HL-60/S4 treated with phorbol 12-myristate 13-acetate at 8.2 ng/mL for 4 days and 3 days (cell line): ENCODE results near the gene ARID4B.
"Not testable (repeated sequence)": the region's sequence is repeated elsewhere in the genome, so short reads cannot be mapped to it uniquely, and the experiment has no call there.

ENCODE experiments used
- in situ Hi-C: fragments of 300-500 bp; cut with MboI; formaldehyde crosslinking; loops from 2 replicates; pipeline ENCODE4 v1.15.0; 2022; ENCODE audit warnings: low sequenced_read_pairs

Gene ARID4B

GRCh38 chr1:235275836-235276235 is 52.1 kb downstream of the ARID4B start:
- in situ Hi-C loops = no loop called here

- in situ Hi-C loops = no loop called here
Observed at GRCh38 chr1:235275223-235275622, 52.8 kb downstream of the ARID4B start.

- in situ Hi-C loops = no loop called here
Observed at GRCh38 chr1:235272851-235273250, 55.1 kb downstream of the ARID4B start.

DNA sequence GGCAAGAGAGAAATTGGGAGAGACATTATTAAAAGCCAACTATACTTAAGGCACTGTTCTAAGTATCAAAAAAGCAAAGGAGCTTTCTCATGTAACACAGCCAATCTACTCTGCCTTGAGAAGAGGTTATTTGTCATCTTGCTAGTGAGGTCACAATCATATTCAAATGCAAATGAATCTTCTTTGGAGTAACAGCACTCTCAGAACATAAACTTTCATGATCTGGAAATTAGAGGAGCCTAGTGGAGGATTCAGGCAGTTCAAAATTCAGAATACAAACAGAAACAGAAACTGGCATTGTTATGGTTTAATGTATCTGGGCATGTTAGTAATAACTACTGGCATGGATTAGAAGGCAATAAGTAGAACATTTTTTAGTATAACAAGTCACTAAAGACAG is 57.4 kb downstream of the ARID4B start:
- in situ Hi-C loops = no loop called here

- in situ Hi-C loops = not testable (repeated sequence)
Observed at GRCh38 chr1:235269990-235270389, 58.0 kb downstream of the ARID4B start.

- in situ Hi-C loops = no loop called here
Observed at GRCh38 chr1:235268379-235269125, 59.4 kb downstream of the ARID4B start.

- in situ Hi-C loops = no loop called here
Observed at GRCh38 chr1:235266967-235267366, 61.0 kb downstream of the ARID4B start.

DNA sequence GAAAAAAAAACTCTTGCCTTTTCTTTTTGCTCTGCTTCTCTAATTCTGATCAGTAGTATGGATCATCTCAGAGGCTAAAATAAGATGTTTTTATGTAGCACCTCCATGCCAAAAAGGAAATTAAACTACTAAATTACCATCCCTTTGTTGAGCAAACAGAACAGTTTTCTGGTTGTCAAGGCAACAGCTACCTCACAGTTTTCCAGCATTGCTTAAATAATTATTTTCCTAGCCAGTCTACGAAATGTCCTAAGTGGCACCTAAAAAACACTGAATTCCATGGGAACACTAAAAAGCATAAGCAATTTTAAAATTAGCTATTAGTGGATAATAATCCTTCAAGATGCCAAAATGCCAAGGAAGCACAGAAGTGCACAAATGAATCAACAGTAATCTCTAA is 61.7 kb downstream of the ARID4B start:
- in situ Hi-C loops = no loop called here

DNA sequence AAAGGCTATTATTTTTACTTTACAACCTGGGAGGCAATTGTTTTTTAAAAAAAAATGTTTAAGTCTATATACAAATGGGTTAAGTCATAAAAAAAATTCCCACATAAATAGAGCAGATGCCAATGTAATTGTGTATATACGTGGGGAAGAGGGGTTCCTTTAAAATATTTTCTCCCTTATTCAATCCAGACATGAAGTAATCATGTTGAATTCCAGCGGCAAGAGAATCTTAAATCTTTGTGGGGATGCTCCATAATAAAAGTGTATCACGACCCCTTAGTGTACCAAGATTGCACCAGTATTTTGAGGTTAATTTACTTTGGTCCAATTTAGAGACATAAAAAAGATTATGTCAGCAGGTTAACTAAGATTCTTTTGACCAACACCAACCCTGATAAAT is 62.1 kb downstream of the ARID4B start:
- in situ Hi-C loops = no loop called here

GRCh38 chr1:235264327-235264726 is 63.7 kb downstream of the ARID4B start:
- in situ Hi-C loops = no loop called here

GRCh38 chr1:235262539-235262938 is 65.4 kb downstream of the ARID4B start:
- in situ Hi-C loops = no loop called here

GRCh38 chr1:235261243-235261642 is 66.7 kb downstream of the ARID4B start:
- in situ Hi-C loops = no loop called here

- in situ Hi-C loops = no loop called here
Observed at GRCh38 chr1:235259133-235259778, 68.7 kb downstream of the ARID4B start.

DNA sequence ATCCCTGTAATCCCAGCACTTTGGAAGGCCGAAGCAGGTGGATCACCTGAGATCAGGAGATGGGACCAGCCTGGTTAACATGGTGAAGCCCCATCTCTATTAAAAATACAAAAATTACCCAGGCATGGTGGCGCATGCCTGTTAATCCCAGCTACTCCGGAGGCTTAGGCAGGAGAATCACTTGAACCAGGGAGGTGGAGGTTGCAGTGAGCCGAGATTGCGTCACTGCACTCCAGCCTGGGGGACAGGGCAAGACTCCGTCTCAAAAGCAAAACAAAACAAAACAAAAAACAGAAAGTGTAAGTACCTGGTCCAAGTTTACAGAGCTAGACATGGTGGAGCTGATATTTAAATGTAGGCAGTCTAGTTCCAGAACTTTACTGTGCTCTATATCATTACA is 69.9 kb downstream of the ARID4B start:
- in situ Hi-C loops = not testable (repeated sequence)

GRCh38 chr1:235254721-235255120 is 73.3 kb downstream of the ARID4B start:
- in situ Hi-C loops = no loop called here

GRCh38 chr1:235253219-235253962 is 74.6 kb downstream of the ARID4B start:
- in situ Hi-C loops = no loop called here

DNA sequence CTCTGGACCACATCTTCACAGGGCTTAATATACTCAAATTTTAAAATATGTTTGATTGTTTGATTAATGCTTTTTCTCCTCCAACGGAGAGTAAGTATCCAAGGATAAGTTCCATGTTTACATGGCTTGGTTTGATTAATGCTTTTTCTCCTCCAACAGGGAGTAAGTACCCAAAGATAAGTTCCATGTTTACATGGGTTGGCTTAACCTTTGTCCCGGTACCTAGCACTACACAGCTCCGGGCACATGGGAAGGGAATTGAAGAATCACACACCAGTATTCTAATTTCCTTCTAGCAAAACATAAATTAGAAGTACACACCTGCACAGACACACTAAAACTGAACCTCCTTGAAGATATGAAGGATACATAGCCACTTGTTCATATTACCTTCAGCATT is 77.5 kb downstream of the ARID4B start:
- in situ Hi-C loops = no loop called here

DNA sequence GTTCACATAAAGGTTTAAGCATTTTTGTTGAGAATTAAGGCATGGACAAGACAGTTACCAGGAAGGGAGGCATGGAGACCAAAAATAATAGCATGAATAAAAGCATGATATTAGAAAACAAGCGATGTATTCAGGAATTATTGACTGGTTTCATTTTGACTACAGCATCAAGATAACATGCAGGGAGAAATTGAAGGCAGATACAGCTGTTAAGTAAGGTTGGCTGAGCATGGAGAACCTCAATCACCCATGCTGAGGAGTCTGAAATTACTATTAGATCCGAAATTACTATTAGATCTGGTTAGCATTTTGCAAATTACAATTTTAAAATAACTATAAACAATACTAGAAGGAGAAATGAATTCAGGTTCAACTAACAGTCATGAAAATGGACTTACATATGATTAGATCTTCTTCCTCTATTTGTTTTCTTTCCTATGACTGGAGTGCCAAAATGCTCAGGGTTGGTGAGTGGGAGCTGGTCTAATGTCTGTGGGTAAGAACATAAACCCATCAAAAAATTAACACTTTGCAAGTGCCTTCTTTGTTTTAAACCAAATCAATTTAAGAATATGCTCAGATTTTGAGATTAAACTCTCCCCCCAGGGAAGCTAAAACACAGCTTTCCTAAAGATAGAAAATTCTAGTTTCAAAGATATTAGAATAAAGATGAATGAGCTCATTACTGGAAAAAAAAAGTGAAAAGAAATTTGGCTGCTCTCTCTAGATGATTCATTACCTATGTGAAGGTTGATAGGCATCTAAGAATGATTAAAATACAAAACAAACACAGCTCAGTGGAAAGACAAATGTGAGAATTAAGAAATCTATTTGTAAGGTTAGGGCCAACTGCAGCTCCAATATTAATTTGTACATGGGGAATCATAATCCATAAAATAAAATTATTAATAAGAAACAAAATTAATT is 81.7 kb downstream of the ARID4B start:
- in situ Hi-C loops = loop anchor here (25.0 kb wide), 1 partner anchor 166 kb away; no protein-coding TSS in a partner anchor

- in situ Hi-C loops = loop anchor here (25.0 kb wide), 1 partner anchor 167 kb away; no protein-coding TSS in a partner anchor
Observed at GRCh38 chr1:235244974-235245592, 82.9 kb downstream of the ARID4B start.

GRCh38 chr1:235240960-235241359 is 87.0 kb downstream of the ARID4B start:
- in situ Hi-C loops = loop anchor here (25.0 kb wide), 1 partner anchor 171 kb away; no protein-coding TSS in a partner anchor
